Sigmoid colon (tissue), 4 donors: ENCODE data around the gene CTDP1.

Experiments
- POLR2A ChIP-seq, 2 donors: fragments of 450-650 bp; IDR thresholded peaks; one replicate each; pipeline ENCODE4 v1.6.1; 2016; ENCODE audit warnings: antibody characterized with exemption in 2 of 2, mild to moderate bottlenecking in 2 of 2, moderate library complexity in 2 of 2
- POLR2AphosphoS5 ChIP-seq, 4 donors: sonication (generic); formaldehyde crosslinking; IDR thresholded peaks; one replicate each; pipeline ENCODE4 v1.6.1; 2017; ENCODE audit warnings: antibody characterized with exemption in 4 of 4
- TF ChIP-seq, protein P1 (sequence below), 4 experiments: fragments of 450-650 bp in 3 of 4; fragments of 200-600 bp in 1 of 4; IDR thresholded peaks; one replicate each; pipeline ENCODE4 v1.5.1; 2016 to 2019; ENCODE audit warnings: antibody characterized with exemption in 4 of 4, mild to moderate bottlenecking in 3 of 4, moderate library complexity in 2 of 4

DNA sequence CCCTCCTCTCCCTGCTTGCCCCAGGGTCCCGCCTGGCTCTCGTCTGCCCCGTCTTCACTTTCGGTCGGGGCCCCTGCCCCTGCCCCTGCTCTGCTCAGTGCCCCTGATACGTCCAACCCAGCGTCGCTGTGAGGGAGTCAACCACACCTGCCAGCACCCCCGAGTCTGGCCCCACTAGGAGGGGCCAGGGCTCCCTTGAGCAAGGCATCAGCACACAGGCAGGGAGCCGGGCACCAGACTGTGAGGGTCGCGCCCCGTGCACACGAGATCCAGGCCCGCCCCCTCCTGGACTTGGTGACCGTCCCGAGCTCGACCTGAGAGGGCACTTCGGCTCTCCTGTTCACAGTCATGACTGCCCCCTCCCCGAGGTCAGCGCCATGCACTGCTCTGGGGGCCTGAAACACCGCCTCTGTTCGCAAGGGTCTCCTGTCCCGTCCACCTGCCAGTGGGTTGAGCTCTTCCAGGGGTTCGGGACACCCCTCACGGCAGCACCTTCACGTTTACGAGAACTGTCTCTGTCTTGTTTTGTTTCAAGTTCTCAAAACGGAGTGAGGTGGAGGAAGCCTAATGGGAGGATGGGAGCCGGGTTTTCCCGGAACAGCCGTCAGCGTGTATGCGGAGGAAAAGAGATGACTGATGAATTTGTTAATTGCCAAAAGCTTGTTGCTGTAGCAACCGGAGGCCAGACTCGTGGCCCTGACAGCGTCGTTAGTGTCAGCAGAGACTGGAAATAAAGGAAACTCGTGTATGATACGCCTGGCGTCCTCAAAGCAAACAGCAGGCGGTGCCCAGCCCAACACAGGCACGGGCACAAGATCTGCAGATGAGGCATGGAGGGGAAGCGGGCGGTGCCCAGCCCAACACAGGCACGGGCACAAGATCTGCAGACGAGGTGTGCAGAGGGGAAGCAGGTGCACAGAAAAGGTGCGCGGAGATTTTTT, 69.9 kb downstream of the CTDP1 start:
- TF ChIP-seq POLR2A (IDR thresholded peaks at IDR 0.05), result no peak
- TF ChIP-seq, protein P1, sequence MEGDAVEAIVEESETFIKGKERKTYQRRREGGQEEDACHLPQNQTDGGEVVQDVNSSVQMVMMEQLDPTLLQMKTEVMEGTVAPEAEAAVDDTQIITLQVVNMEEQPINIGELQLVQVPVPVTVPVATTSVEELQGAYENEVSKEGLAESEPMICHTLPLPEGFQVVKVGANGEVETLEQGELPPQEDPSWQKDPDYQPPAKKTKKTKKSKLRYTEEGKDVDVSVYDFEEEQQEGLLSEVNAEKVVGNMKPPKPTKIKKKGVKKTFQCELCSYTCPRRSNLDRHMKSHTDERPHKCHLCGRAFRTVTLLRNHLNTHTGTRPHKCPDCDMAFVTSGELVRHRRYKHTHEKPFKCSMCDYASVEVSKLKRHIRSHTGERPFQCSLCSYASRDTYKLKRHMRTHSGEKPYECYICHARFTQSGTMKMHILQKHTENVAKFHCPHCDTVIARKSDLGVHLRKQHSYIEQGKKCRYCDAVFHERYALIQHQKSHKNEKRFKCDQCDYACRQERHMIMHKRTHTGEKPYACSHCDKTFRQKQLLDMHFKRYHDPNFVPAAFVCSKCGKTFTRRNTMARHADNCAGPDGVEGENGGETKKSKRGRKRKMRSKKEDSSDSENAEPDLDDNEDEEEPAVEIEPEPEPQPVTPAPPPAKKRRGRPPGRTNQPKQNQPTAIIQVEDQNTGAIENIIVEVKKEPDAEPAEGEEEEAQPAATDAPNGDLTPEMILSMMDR (IDR thresholded peaks at IDR 0.05), result no peak
- TF ChIP-seq POLR2AphosphoS5 (IDR thresholded peaks at IDR 0.05), result no peak
